GM18517 (cell line): ENCODE data around the gene TACO1.

ENCODE experiments used
- ATAC-seq: cut with Tn5 transposase; IDR thresholded peaks from one replicate; pipeline ENCODE4 v1.9.1; 2021; ENCODE audit warnings: mild to moderate bottlenecking, moderate library complexity; ENCODE audit not compliant: unreplicated experiment

TACO1 gene

GRCh38 chr17:63635787-63636186, 35.1 kb downstream of the TACO1 start:
- ATAC-seq, result no peak

DNA sequence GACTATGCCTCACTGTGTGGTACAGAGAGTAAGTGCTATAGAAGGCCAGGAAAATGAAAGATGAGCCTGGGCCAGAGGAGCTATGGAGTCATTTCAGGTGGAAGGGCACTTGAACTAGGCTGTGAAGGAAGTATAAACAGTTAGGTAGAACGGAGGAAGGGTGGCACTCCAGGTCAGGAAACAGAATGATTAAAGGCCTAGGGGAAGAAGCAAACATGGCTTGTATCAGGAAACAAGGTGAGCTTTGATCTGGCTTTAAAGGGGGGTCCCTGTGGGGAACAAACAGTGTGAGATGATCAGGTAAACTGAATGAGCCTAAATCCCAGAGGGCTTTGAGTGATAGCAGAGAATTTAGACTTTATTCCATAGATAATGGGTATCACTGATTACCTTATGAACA, 38.4 kb downstream of the TACO1 start:
- ATAC-seq, result no peak

DNA sequence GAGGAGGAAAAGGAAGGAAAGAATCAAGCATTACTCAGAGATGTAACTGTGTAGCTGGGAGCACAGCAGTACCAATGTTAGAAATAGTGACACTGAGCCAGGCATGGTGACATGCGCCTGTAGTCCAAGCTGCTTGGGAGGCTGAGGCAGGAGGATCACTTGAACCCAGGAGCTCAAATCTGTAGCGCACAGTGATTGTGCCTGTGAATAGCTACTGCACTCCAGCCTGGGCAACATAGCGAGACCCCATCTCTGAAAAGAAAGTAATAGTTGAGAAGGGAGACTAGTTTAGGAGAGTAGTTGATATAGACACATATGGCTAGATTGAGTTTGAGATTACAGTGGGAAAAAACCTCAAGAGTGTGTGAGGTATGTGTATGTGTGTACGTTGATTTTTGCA, 39.3 kb downstream of the TACO1 start:
- ATAC-seq, result no peak

DNA sequence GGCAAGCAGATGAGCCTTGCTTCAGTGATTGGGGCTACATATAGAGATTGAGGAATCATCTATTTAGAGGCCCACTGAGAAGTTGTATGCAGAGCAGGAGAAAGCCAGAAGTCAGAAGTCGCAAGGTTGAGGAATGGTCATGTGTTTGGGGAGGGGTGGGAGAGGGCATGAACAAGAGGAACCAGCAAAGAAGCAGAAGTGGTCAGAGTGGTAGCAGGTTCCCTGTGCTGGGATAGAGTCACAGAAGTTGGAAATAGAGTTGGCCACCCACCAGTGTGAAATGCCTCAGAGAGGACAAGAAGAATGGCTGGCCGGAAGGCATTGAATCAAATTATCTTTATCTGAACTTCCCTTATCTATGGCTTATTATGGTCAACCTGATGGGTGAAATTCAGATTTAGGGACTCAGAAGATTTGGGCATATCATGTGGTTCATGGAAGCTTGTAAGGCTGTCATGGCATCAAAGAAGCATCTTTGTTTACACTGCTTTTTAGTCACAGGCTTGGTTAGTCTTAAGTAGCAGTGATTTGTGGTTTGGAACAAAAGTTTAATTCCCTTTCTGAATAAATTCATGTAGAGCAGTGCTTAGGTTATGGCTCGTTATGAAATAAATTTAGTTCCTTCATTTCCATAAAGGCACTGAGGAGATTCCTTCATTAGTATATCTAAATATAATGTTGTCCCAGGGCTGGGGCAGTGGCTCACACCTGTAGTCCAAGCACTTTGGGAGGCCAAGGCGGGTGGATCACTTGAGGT, 41.2 kb downstream of the TACO1 start:
- ATAC-seq, result no peak

- no peak for ATAC-seq
These were observed 44.2 kb downstream of the TACO1 start for GRCh38 chr17:63644846-63645245.

- peak; percentile 44 for ATAC-seq
These were observed 45.2 kb downstream of the TACO1 start for GRCh38 chr17:63645775-63646487.

DNA sequence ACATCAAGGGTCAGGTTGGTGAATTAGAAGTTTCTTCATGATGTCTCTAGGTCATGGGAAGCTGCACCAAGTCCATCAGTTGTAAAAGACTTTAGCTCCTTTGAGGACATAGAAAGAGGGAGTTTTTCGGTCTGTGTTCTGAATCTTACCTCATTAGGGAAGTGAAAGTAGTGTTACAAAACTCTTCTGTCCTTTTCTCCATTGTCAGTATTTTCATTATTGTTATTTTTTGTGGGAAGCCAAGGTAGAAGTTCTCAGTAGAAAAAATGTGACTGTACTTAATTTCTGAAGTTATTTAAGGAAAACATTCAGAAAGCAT, 45.8 kb downstream of the TACO1 start:
- peak; percentile 80 for ATAC-seq

- ATAC-seq, result no peak
These were observed 46.5 kb downstream of the TACO1 start for GRCh38 chr17:63647065-63647725.

DNA sequence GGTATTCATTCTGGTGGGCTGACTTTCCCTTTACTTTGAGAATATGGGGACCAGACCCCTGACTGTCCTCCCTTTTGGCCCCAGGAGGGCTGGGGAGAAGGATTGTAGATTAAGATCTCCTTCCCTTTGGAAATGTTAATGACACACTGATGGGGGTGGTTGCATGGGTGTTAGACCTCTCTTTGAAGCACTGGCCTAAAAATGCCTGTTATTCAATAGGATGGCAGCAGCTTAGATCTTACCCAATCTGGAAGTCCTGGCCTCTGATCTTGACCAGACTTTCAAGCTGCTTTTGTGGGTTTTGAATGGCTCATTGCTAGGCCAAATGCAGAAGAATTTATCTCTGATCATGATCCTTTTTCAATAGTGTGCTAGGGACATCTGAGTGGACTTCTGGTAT, 47.2 kb downstream of the TACO1 start:
- ATAC-seq, result no peak

GRCh38 chr17:63649813-63650212, 49.1 kb downstream of the TACO1 start:
- no peak for ATAC-seq

- no peak for ATAC-seq
These were observed 51.4 kb downstream of the TACO1 start for GRCh38 chr17:63652106-63652505.

GRCh38 chr17:63653050-63653449, 52.4 kb downstream of the TACO1 start:
- no peak for ATAC-seq

DNA sequence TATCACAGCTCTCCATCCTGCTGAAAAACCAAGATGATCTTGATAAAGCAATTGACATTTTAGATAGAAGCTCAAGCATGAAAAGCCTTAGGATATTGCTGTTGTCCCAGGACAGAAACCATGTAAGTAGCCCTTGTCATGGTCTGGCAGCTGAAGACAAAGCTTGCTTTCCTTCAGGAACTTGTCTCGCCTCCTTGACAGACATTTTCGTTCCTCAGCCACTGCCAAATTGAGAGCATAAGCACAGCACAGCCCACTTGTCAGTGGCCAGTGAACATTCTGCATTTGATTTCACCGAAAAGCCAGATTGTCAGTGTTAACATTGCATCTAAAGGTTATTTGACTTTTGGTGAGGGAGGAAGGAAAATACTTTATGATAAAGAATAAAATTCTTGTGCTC, 57.1 kb downstream of the TACO1 start:
- no peak for ATAC-seq
